ENCODE results near the gene RBP5. TPM values are rescaled to one million over a fixed set of nuclear protein-coding genes. Genes with fewer than 3 reads are reported as not detected.

Gene RBP5
- total and polyA plus RNA-seq, 10 of the 15 experiments (the other 5 are each of a cell fraction or from before 2014, with no cell fraction given): 0.11 to 1.1 (median 0.31) TPM; not detected in 4

DNA sequence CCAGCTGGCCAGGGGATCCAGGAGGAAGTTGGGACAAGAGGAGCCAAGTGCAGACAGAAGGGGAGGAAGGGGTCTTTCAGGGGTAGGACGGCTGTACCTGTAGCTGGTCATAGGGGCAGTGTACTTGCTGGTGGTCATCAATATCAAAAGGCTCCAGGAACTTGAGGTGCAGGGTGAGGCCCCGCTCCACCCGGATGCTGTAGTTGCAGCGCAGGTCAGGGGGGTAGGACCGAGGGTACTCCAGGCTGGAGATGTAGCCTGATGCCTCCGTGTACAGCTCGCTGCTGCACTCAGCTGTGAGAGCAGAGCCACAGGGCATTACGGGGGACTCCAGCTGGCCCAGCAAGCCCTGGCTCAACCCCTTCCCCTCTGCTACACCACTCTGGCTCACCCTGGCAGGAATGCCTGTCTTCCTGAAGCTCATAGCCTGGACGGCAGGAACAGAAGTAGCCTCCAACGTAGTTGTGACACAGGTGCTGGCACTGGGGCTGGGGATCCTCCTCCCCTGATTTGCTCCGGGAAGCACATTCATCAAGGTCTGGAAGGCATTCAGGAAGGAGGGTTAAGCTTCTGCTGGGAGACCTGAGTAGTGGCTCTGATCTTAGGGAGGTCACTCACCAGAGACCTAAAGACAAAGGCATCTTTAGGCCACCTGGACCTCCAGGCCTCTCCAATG is 39.4 kb downstream of the RBP5 start:
- no peak for FAIRE-seq

DNA sequence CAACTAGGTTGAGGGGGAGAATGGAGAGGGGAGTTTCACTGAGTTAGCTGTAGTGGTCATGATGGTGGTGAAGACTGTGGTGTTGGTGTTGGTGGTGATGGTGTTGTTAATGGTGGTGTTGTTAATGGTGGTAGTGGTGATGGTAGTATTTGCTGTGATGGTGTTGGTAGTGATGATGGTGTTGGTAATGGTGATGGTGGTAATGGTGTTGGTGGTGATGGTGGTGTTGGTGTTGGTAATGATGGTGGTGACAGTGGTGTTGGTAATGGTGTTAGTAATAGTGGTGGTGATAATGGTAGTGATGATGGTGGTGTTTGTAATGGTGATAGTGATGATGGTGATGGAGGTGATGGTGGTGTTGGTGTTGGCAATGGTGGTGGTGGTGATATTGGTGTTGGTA is 45.6 kb downstream of the RBP5 start:
- Histone ChIP-seq H3K27ac (ENCODE audit: control insufficient read depth, insufficient read depth) (no peak overlapping the region), H3K79me2 (ENCODE audit: control insufficient read depth, insufficient read depth, low read length) (no peaks in the 10 kb centered on the region), H3K36me3 (ENCODE audit: control insufficient read depth in 2 of 2, insufficient read depth in 2 of 2, low read length in 1 of 2) (no peaks in the 10 kb centered on the region), H3K4me2 (ENCODE audit: control insufficient read depth, insufficient read depth) (no peak overlapping the region), H3K4me1 (ENCODE audit: control insufficient read depth, insufficient read depth, low read length) (no peaks in the 10 kb centered on the region), H2AFZ (ENCODE audit: control insufficient read depth, low read depth, low read length) (no peak overlapping the region), H3K9me3 (replicated peaks; ENCODE audit: control insufficient read depth, insufficient read depth, low read length) (no peaks in the 10 kb centered on the region; the same call in 2 of the 3 replicates), H3K27me3 (replicated peaks in 1 of 2; ENCODE audit: control insufficient read depth in 2 of 2, insufficient read depth in 2 of 2, low read length in 1 of 2) (no peaks in the 10 kb centered on the region), H4K20me1 (ENCODE audit: control insufficient read depth, insufficient read depth) (no peaks in the 10 kb centered on the region), H3K4me3 (no peak overlapping the region), H3K9ac (ENCODE audit: control insufficient read depth, insufficient read depth, low read length) (no peak overlapping the region)
- no peak for ATAC-seq
- CTCF ChIA-PET: no interaction called here
- SMC1A ChIA-PET (ENCODE audit: uncharacterized antibody, unreplicated experiment): no interaction called here
- no peak for DNase-seq (ENCODE audit: low read depth, low spot score)
- intact Hi-C loops (cut with micrococcal nuclease; ENCODE audit: unreplicated experiment) (no loop called here), in situ Hi-C loops (cut with MboI) (no loop called here)
- FAIRE-seq: no peak
- RAD21 ChIA-PET (ENCODE audit: unreplicated experiment): no interaction called here
- BruUV-seq (replicated peaks): no TSS peak
- POLR2A ChIA-PET: no interaction called here
- TF ChIP-seq EZH2 (IDR thresholded peaks at IDR 0.05; ENCODE audit: borderline replicate concordance, control insufficient read depth, low read depth, low read length) (no peak), MYB (IDR thresholded peaks at IDR 0.05; ENCODE audit: borderline replicate concordance, low read depth, low read length) (no peak), ZNF384 (IDR thresholded peaks at IDR 0.05; ENCODE audit: borderline replicate concordance, low read depth, low read length) (no peak), JUND (IDR thresholded peaks at IDR 0.05; ENCODE audit: low read depth, low read length) (no peak), ASH2L (IDR thresholded peaks at IDR 0.05; ENCODE audit: borderline replicate concordance, low read depth) (no peak), FOXM1 (IDR thresholded peaks at IDR 0.05; ENCODE audit: low read depth, low read length) (no peak)
- TF ChIP-seq, protein P1, sequence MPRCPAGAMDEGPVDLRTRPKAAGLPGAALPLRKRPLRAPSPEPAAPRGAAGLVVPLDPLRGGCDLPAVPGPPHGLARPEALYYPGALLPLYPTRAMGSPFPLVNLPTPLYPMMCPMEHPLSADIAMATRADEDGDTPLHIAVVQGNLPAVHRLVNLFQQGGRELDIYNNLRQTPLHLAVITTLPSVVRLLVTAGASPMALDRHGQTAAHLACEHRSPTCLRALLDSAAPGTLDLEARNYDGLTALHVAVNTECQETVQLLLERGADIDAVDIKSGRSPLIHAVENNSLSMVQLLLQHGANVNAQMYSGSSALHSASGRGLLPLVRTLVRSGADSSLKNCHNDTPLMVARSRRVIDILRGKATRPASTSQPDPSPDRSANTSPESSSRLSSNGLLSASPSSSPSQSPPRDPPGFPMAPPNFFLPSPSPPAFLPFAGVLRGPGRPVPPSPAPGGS (IDR thresholded peaks at IDR 0.05; ENCODE audit: borderline replicate concordance, insufficient read depth, low read depth, low read length, poor library complexity, severe bottlenecking): no peak
- TF ChIP-seq, protein P2, sequence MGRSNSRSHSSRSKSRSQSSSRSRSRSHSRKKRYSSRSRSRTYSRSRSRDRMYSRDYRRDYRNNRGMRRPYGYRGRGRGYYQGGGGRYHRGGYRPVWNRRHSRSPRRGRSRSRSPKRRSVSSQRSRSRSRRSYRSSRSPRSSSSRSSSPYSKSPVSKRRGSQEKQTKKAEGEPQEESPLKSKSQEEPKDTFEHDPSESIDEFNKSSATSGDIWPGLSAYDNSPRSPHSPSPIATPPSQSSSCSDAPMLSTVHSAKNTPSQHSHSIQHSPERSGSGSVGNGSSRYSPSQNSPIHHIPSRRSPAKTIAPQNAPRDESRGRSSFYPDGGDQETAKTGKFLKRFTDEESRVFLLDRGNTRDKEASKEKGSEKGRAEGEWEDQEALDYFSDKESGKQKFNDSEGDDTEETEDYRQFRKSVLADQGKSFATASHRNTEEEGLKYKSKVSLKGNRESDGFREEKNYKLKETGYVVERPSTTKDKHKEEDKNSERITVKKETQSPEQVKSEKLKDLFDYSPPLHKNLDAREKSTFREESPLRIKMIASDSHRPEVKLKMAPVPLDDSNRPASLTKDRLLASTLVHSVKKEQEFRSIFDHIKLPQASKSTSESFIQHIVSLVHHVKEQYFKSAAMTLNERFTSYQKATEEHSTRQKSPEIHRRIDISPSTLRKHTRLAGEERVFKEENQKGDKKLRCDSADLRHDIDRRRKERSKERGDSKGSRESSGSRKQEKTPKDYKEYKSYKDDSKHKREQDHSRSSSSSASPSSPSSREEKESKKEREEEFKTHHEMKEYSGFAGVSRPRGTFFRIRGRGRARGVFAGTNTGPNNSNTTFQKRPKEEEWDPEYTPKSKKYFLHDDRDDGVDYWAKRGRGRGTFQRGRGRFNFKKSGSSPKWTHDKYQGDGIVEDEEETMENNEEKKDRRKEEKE (IDR thresholded peaks at IDR 0.05): no peak

More for the DNA sequence above, 39.4 kb downstream of the RBP5 start:
- ATAC-seq (no peak), DNase-seq (ENCODE audit: low read depth, low spot score) (no peak)
- Histone ChIP-seq H3K27me3 (replicated peaks in 1 of 2; ENCODE audit: control insufficient read depth in 2 of 2, insufficient read depth in 2 of 2, low read length in 1 of 2) (no peaks in the 10 kb centered on the region; a peak in 1 of 4 replicates), H2AFZ (ENCODE audit: control insufficient read depth, low read depth, low read length) (no peak overlapping the region), H3K9ac (ENCODE audit: control insufficient read depth, insufficient read depth, low read length) (no peak overlapping the region), H3K9me3 (replicated peaks; ENCODE audit: control insufficient read depth, insufficient read depth, low read length) (no peaks in the 10 kb centered on the region; the same call in 2 of the 3 replicates), H3K4me1 (ENCODE audit: control insufficient read depth, insufficient read depth, low read length) (no peaks in the 10 kb centered on the region), H3K79me2 (ENCODE audit: control insufficient read depth, insufficient read depth, low read length) (no peaks in the 10 kb centered on the region), H3K36me3 (ENCODE audit: control insufficient read depth in 2 of 2, insufficient read depth in 2 of 2, low read length in 1 of 2) (no peaks in the 10 kb centered on the region), H3K27ac (ENCODE audit: control insufficient read depth, insufficient read depth) (no peak overlapping the region), H3K4me3 (no peak overlapping the region), H3K4me2 (ENCODE audit: control insufficient read depth, insufficient read depth) (no peak overlapping the region), H4K20me1 (ENCODE audit: control insufficient read depth, insufficient read depth) (no peaks in the 10 kb centered on the region)
- 57% methylated on average over 11 of the region's 11 CpGs for WGBS (ENCODE audit: insufficient coverage, insufficient replicate concordance, low lambda C conversion rate, missing lambda C conversion rate)
- POLR2A ChIA-PET: no interaction called here
- in situ Hi-C loops (cut with MboI) (no loop called here), intact Hi-C loops (cut with micrococcal nuclease; ENCODE audit: unreplicated experiment) (no loop called here)
- RAD21 ChIA-PET (ENCODE audit: unreplicated experiment): no interaction called here
- no TSS peak for BruUV-seq (replicated peaks)
- CTCF ChIA-PET: interaction anchor here (0.9 to 6.3 kb wide), 3 partner anchors 13 to 144 kb away, joined by 3 to 32 read pairs (median 8); partner anchors contain the start of genes C12orf57 and RNU7-1
- TF ChIP-seq LARP7 (IDR thresholded peaks at IDR 0.05): no peak
- SMC1A ChIA-PET (ENCODE audit: uncharacterized antibody, unreplicated experiment): no interaction called here
